GM21717 (cell line): Measurements from ENCODE around the gene TATDN2.
"Not testable (repeated sequence)": the region's sequence is repeated elsewhere in the genome, so short reads cannot be mapped to it uniquely, and the experiment has no call there.

Source experiments
- ATAC-seq: cut with Tn5 transposase; IDR thresholded peaks from one replicate; pipeline ENCODE4 v1.9.1; 2021; ENCODE audit warnings: mild to moderate bottlenecking, moderate library complexity; ENCODE audit not compliant: unreplicated experiment

Gene TATDN2

DNA sequence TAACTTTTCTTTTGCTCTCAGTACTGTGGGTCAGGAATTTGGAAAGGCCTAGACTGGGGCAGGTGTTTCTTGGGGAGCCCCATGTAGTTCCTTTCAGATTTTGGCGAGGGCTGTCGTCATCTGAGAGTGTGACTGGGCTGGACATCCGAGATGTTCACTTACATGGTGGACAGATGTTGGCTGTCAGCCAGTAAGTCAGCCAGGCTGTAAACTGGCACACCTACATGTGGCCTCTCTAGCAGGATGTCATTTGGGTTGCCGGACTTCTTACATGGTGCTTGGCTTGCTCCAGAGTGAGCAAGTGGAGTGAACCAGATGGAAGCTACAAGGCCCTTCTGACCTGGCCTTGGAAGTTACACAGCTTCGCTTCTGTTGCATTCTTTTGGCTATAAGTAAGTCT is 20.7 kb downstream of the TATDN2 start:
- ATAC-seq = no peak

DNA sequence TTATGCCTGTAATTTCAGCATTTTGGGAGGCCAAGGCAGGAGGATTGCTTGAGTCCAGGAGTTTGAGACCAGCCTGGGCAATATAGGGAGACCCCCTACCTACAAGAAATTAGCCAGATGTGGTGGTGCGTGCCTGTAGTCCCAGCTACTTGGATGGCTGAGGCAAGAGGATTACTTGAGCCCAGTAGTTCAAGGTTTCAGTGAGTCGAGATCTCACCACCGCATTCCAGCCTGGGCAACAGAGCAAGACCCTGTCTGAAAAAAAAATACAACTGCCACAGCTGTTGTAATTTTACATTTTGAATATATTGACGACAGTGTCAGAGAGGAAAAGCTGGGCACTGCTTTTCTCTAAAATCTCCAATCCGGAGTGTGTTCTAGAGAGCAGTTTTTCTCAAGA is 21.2 kb downstream of the TATDN2 start:
- ATAC-seq = no peak

DNA sequence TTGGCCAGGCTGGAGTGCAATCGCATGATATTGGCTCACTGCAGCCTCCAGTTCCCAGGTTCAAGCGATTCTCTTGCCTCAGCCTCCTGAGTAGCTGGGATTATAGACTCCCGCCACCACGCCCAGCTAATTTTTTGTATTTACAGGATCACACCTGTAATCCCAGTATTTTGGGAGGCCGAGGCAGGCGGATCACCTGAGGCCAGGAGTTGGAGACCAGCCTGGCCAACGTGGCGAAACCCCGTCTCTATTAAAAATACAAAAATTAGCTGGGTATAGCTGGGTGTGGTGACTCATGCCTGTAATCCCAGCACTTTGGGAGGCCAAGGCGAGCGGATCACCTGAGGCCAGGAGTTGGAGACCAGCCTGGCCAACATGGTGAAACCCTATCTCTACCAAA is 24.2 kb downstream of the TATDN2 start:
- not testable (repeated sequence) for ATAC-seq

DNA sequence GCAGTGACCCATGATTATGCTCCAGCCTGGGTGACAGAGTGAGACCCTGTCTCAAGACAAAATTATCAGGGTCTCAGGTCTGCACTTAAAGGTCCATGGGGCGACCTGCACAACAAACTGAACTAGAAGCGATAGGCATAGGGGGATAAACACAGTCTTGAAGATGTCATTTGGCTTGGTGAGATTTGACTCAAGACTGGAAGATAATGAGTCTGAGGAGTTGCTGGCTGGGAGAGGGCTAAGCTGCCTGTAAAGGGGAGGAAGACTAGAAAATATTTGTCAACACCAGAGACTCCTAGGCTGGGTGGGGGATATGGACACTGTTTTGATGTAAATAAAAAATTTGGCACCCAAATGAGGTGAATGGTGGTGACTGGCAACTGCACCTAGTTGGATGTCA is 24.7 kb downstream of the TATDN2 start:
- ATAC-seq = no peak

DNA sequence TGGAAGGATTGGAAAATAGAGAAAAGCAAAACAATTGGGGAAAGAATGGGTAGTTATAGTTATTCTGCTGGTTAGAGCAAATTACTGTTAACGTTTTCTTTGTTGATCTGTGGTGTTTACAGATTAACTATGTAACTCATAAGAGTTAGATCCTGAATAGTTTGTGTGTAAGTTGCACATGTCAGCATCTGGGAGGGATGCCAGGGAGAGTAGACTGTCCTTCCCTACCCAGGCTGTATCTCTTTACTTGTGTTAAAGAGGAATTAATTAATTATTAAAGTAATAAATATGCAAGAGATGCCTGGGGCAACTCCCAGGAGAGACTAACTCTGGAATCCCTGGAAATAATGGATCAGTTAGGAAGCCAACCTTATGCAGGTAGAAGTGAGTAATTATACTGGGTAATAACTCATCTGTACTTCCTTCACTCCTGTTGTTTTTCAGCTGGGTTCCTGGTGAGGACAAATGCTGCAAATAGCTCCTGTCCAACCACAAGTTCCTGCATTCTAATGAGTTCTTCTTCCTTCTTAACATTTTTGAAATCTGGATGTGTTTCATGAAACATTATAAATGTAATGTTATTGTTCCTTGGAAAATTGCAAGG is 25.5 kb downstream of the TATDN2 start:
- no peak for ATAC-seq

DNA sequence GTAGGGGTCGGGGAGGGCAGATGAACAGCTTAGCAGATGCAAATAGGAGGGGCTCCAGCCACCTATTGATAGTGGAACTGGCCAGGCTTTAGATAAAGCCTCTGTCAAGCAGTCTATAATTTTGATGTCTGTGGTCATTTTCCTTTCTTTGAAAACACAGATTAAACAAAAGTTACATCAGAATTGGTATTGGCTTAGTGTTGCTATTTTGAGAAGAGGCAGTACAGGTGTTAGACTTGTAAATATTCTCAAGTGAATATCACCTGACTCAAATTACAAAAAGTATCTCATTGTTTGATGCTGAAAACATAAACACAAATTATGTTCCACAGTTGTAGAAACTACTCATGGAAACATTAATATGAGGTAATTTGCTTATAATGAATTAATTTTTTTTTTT is 26.3 kb downstream of the TATDN2 start:
- no peak for ATAC-seq

DNA sequence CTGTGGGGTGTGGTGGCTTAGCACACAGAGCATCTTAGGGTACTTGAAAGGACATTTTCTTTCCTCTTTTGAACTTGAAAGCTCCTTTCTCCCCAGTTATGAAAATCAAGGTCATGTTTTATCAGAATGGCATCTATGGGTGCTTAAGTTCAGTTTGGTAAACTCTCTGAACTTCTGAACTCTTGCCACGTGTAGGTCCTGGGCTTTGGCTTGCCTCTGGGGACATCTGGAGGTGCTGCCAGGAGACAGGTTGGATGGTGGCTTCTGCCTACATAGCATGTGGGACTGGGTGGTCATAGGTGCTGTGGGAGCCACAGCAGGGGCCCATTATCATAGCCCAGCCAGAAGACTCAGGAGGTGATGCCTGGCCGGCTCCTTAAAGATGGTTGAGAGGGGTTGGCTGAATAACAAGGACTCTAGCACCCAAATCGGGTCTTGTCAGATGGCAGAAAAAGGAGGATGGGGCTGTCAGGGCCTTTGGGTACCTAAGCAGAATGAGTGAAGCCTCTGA is 28.9 kb downstream of the TATDN2 start:
- ATAC-seq = no peak

DNA sequence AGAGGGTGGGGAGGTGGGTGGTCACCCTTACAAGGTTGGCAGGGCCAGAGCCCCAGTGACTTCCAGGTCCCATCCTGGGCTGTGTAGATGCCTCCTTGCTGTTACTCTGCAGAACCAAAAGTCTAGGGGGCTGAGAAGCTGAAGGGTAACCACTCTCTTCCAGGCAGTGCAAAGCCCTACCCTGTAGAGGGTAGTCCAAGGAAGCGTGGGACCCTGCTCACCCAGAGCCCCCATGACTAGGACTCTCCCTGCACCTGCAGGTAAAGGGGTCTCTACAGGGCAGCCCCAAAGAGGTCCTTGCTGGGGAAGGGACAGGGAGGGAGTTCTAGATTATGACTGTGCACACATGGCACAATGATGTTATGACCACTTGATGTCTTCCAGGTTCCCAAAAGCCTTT is 30.2 kb downstream of the TATDN2 start:
- no peak for ATAC-seq

DNA sequence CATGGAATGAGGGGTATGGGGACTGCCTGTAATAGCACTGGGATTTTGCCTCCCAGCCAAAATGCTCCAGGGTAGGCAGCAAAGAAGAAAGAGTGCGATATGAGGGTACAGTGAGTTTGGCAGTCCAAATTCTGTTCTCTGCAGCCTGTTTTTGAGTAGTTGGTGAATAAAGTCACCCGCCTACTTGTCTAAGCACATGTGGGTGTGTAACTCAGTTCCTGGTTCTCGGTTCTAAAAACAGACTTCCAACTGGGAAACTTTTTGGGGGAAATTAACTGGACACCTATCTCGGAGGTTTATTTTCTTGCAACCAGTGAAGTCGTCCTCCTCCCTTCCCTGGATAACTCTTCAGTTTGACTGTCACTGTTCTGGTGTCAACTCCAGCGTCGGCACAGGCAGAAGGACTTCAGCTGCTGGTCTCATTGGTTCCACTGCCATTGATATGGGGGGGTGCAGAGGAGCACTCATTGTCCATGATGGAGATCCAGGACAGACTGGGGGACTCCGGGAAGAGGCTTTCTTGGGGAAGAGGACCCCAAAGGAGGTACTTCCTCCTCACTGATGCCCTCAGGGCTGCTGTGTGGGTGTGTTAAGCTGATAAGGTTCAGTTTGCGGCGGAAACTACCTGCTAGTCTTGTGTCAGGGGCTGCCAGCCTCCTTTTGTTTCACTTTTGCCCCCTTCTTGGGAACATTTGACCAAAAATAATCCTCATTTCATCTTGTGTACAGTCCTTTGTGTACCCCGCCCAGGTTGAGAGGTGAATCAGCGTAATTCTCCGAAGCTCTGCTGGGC is 31.3 kb downstream of the TATDN2 start:
- ATAC-seq = no peak

DNA sequence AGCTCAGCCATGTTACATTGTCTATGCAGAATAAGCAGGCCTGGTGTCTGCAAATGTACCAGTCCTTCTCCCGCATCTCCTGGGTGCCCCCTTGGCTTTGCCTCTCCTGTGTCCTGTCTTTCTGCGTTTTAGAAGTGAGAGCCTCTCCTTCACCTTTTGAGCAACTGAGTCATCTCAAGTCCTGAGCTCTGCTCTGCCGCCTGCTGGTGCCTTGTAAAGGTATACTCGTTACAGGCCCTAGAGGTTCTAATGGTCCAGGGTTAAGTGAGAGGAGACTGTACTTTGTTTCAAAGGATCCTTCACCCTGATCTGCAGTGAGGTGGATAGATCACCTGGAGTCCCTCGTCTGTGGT is 31.9 kb downstream of the TATDN2 start:
- ATAC-seq = no peak

DNA sequence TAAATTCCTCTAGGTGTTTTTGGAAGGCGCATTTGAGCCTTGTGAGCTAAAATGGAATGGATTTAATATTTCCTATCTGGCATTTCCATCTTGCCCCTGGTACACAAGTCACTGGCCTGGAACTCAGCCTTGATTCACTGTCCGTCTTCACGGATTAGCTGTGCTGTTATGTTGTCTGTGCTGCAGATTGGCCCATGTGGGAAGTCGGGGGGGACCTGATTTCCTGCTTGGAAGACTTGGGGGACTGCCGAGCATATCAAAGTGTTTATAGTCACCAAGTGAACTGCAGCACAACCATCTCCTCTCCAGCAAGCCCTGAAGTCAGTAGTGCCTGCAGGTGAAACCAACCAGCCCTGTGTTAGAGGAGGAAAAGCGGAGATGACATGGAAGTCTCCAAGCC is 32.3 kb downstream of the TATDN2 start:
- ATAC-seq = no peak

DNA sequence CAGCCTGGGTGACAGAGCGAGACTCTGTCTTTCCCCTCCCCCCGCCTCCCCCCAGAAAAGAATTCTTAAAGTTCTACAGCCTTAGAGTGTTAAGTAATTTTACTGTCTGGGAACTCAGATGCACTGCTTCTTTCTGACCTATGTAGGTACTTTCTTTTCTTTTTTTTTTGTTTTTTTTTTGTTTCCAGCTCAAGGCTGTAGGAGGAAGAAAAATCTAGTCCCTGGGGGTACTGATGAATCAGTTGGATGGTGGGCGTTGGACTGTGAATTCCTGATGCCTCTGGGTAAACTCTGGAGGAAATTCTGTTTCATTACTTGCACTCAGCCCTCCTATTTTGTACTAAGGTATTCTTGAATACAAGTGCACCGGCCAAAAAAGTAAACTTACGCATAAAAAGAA is 33.7 kb downstream of the TATDN2 start:
- no peak for ATAC-seq

DNA sequence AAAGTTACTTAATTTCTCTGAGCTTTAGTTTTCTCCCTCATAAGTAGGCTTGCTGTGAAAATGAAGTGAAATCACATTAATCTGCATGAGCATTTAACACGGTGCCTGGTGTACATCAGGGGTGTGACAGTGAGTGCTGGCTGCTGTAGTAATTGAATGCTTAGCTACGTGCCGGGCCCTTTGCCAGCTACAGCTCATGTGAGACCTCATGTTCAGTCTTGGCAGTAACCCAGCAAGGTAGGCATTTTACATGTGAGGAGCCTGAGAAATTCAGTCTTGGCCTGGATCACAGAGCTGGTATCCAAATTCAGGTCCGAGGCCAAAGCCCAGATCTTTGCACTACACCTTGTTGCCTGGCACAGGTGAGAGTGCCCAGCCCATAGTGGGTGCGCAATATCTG is 35.4 kb downstream of the TATDN2 start:
- ATAC-seq = no peak

DNA sequence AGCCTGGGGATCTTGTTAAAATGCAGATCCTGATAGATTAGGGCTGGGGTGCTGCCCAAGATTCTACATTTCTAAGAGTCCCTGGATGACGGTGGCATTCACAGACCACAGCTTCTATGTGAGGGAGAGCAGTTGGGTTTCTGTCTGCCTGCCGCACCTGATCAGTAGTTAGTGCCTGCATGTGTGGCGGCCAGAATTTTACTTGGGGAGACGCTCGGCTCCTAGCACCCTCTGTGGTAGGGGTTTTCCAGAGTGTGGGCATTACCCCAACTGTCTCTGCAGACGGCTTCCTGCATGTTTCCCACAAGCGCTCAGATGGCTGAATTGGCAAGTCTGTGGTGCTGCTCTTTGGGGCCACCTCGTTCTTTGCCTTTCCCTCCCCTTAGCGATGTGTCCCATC is 36.2 kb downstream of the TATDN2 start:
- ATAC-seq = no peak

DNA sequence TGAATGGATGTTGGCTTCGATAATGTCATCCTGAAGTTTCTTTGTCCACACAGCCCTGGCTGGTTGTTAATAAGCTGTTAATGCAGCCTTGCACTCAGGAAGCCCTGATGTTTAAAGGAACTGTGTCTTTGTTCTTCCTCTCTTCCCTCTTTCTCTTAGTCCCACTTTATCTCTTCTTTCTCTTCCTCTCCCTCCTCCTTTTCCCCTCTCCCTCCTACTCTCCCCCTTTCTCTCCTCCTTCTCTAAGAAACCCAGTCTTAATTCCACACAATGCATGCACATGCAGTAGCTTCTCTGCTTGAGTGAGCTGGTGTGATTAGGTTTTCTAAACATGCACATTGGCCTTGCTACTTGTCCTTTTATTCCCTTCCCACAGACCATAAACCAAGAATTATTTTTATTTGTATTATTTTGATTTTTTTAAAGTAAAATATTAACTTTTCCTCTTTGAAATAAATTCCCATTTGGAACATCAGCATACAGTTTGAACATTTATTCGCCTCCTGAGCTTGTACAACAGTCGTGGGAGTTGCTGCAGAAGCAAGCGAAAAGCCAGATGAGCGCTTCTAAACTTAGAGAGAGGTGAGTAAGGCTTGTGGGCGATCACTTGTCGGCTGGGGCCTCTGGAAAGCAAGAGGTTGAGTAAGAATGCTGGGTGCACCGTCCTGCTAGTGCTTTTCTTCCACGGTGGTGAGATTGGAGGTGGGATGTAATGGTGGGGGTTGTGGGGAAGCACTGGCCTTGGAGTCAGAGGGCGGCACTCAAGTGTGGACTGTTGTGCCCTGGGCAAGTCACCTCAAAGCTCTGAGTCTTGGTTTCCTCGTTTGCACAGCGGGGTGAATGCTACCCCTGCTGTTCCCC is 37.2 kb downstream of the TATDN2 start:
- no peak for ATAC-seq

DNA sequence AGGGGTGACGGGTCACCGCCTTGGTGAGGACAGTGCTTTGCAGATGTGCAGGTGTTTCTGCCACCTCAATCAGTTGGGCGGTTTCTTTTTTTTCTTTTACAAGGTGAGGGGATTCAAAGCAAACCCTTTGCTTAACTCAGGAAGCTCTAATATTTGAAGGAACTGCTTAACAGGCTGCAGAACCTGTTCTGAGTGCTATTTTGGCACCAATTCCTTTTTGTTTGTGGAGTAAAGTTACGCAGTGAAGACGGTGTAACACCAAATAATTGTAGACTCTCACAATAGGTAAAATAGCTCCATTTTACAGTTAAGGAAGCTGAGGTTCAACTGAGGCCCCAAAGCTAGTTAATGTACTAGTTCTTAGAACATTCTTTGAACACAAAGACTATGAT is 37.9 kb downstream of the TATDN2 start:
- ATAC-seq = no peak

DNA sequence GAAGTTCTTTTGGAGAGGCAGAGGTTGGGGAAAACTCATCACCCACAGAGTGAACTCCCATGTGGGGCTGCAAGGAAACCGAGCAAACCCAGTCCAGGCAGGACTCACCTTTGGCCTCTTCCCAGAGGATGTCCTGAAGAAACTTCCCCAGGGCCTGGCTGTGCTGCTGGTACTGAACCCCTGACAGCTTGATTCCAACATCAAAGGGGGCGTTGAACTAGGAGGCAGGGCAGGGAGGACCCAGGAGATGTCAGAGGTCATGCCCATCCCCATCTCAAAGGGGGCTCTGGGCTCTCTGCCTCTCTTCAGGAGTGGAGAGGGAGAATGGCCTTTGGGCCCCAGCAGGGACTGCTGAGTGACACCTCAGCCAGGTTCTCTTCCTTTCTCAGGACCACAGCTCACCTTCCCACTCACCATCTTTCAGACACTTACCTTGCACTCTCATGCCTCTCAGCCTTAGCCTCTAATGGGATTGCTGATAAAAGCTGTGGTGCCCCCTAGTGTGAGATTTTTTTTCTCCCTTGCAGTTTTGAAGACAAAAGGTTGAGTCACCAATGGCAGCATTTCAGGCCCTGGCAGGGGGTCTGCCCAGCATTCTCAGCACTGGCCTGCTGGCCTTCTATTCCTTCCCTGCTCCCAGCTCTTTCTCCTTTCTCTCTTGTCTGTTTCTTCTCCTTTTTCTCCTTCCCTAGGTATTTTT is 38.5 kb downstream of the TATDN2 start:
- no peak for ATAC-seq

DNA sequence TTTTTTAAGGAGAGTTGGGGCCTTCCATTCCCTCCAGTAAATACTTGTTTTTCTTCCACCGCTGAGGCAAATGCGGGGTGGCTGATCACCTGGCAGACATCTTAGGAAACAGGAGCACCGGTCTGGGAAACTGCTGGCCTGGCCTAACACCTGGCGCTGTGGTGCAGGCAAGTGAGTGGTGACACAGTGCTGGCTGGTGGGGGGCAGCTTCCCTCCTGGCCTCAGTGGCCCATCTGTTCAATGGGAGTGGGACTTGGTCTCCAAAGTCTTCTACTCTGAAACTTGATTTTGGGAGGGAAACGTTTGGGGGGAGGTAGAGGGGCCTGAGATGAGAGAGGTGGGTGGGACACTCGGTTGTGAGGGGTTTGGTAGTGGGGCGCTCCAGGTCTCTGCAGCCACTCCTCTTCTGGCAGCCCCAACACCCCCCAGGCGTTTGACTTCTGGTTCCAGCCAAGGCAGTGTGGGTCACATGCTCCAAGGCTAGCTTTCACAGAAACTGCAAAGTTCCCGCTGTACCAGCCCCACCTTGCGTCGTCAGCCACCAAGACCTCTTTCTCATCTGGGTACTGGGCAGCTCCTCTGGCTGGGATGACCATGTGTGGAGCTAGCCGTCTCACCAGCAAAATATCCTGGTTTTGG is 39.8 kb downstream of the TATDN2 start:
- ATAC-seq = no peak

DNA sequence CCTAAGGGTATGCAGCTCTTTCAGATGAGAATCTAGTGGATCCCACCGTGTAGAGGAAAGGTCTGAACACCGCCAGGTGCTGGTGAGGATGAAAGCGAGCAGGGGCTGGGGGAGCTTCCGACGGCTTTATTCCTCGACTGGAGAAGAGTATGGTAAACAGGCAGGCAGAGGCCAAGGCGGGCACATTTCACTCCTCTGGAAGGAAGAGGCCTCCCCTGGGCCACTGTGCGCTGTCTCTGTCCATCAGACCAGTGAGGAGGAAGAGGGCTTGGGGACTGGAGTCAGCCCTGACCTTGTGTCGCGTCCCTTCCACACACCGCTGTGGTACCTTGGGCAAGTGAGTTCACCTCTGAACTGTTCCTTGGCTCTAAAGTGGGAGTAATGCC is 40.3 kb downstream of the TATDN2 start:
- no peak for ATAC-seq

DNA sequence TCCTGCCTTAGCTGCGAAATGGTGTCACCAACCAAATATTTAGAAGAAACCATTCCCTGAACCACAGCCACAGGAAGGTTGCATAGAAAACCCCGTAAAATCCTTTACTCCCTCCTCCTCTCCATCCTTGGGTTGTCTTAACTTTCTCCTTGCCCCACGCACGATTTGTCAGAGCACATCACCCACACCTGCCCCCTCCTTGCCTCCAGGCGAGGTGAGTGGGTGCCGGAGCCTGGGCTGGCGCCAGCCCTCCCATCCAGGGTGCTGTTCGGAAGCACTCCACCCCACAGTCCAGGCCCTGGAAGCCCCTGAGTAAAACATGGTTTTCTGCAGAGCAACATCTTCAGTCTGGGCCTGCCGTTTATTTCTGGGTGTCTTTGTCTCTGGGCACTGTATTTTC is 40.8 kb downstream of the TATDN2 start:
- ATAC-seq = no peak
